ENCODE data around the gene FARP1. TPM values are rescaled to one million over a fixed set of nuclear protein-coding genes. Genes with fewer than 3 reads are reported as not detected.
A peak's percentile ranks its signal among the peaks of the same experiment; 100 is the strongest.

Gene FARP1
- total and polyA plus RNA-seq, 2 of the 13 experiments (the other 11 are each of a cell fraction or from before 2014, with no cell fraction given), result 70.6 to 126 TPM

- intact Hi-C loops (cut with micrococcal nuclease; ENCODE audit: unreplicated experiment) (no loop called here), in situ Hi-C loops (cut with HindIII; ENCODE audit: extremely low pct_ligation_motif_present, low pct_unique_long_range_greater_than_20kb) (no loop called here)
- TF ChIP-seq MTF1 (CRISPR knock-in tag; IDR thresholded peaks at IDR 0.05) (no peak), SALL2 (CRISPR knock-in tag; IDR thresholded peaks at IDR 0.05) (no peak)
- H3K4me2 ChIP-seq (ENCODE audit: low read depth, low read length), result no peak overlapping the region
- ATAC-seq, result no peak
- no TSS peak for BruUV-seq (replicated peaks)
- WGBS (ENCODE audit: low lambda C conversion rate), result 93% methylated on average over 4 of the region's 4 CpGs
- H3K9ac ChIP-seq (ENCODE audit: insufficient read depth, low read depth, low read length), result no peak overlapping the region
- H3K79me2 ChIP-seq (ENCODE audit: insufficient read depth, low read length), result peaks cover 91% of the 10 kb centered on the region
- ChIA-PET POLR2A (no interaction called here), CTCF (ENCODE audit: low intra/inter-chr PET ratio, low total read pairs) (no interaction called here)
- no peak overlapping the region for H3K4me3 ChIP-seq (replicated peaks in 1 of 3; ENCODE audit: insufficient read depth in 1 of 3, low read depth in 2 of 3, low read length in 3 of 3)
- no peaks in the 10 kb centered on the region for H3K27me3 ChIP-seq (ENCODE audit: control insufficient read depth in 1 of 2, insufficient read depth in 2 of 2, low read length in 2 of 2)
- peaks cover 43% of the 10 kb centered on the region for H4K20me1 ChIP-seq (ENCODE audit: insufficient read depth, low read length)
- H3K36me3 ChIP-seq (replicated peaks in 1 of 2; ENCODE audit: control insufficient read depth in 1 of 2, insufficient read depth in 2 of 2, low read length in 2 of 2), result peaks cover 0 to 3% of the 10 kb centered on the region in 2 experiments; a peak in 2 of 5 replicates
- DNase-seq (ENCODE audit: low spot score), result no peak
- H3K9me3 ChIP-seq (ENCODE audit: low read length), result no peaks in the 10 kb centered on the region
- FAIRE-seq, result no peak
- no peak overlapping the region for H3K27ac ChIP-seq (ENCODE audit: extremely low read length, insufficient read depth, low read length)
- H2AFZ ChIP-seq (ENCODE audit: low read length), result no peak overlapping the region
- peaks cover 93% of the 10 kb centered on the region for H3K4me1 ChIP-seq (ENCODE audit: insufficient read depth, low read length)
Measured at GRCh38 chr13:98258226-98258625, 115.3 kb downstream of the FARP1 start.

DNA sequence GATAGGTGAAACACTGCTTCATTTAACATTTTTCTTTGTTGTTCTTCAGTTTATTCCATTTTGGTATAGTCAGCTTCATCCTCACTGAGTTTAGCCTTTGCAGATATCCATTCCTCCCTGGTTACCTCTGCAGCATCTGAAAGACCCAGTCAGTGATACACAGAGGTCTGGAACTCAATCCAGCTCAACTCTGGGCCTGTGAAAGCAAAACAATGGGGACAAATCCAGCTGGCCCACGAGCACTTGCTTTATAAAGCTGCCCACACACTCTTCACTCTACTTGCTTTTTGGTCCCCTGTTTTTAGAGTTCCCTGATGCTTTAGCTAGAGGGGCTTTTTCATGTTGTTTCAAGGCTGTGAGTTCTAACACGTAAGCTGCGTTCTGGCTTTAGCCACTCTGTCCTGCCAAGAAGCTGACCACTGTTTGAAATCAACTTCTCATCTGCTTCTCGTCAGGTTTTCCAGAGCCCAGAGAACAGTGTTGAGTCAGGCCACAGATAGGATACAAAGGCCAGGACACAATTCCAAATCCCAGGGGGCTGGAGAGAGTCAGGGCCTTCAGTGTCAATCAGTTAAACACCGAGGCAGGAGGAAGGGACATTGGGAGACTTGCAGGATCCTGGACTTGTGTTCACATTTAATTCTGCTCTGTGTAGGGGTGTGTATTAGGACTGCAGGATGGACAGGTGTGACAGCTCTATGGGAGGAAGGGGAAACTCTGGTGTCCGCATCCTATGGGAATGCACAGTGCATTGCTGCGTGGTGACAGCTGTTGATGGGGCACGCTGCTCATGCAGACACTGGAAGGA is 117.7 kb downstream of the FARP1 start:
- Histone ChIP-seq H3K9ac (ENCODE audit: insufficient read depth, low read depth, low read length) (no peak overlapping the region), H3K27ac (ENCODE audit: extremely low read length, insufficient read depth, low read length) (peak overlapping the region; percentile 4), H3K4me3 (replicated peaks in 1 of 3; ENCODE audit: insufficient read depth in 1 of 3, low read depth in 2 of 3, low read length in 3 of 3) (no peak overlapping the region), H3K36me3 (replicated peaks in 1 of 2; ENCODE audit: control insufficient read depth in 1 of 2, insufficient read depth in 2 of 2, low read length in 2 of 2) (peaks cover 2 to 10% of the 10 kb centered on the region in 2 experiments; a peak in 3 of 5 replicates), H3K79me2 (ENCODE audit: insufficient read depth, low read length) (peaks cover 88% of the 10 kb centered on the region), H3K4me2 (ENCODE audit: low read depth, low read length) (no peak overlapping the region), H3K27me3 (ENCODE audit: control insufficient read depth in 1 of 2, insufficient read depth in 2 of 2, low read length in 2 of 2) (no peaks in the 10 kb centered on the region), H3K4me1 (ENCODE audit: insufficient read depth, low read length) (peaks cover 93% of the 10 kb centered on the region), H4K20me1 (ENCODE audit: insufficient read depth, low read length) (peaks cover 27% of the 10 kb centered on the region), H2AFZ (ENCODE audit: low read length) (no peak overlapping the region), H3K9me3 (ENCODE audit: low read length) (no peaks in the 10 kb centered on the region)
- no TSS peak for BruUV-seq (replicated peaks)
- FAIRE-seq (no peak), ATAC-seq (peak; percentile 39), DNase-seq (ENCODE audit: low spot score) (no peak)
- CTCF ChIA-PET (ENCODE audit: low intra/inter-chr PET ratio, low total read pairs), result no interaction called here
- intact Hi-C loops (cut with micrococcal nuclease; ENCODE audit: unreplicated experiment), result loop anchor here (10.0 kb wide), 1 partner anchor 236 kb away; no protein-coding TSS in a partner anchor
- POLR2A ChIA-PET, result interaction anchor here (0.7 to 2.3 kb wide), 2 partner anchors 14 to 321 kb away, joined by 3 to 10 read pairs; no protein-coding TSS in a partner anchor
- in situ Hi-C loops (cut with HindIII; ENCODE audit: extremely low pct_ligation_motif_present, low pct_unique_long_range_greater_than_20kb), result no loop called here
- WGBS (ENCODE audit: low lambda C conversion rate), result 94% methylated on average over 8 of the region's 8 CpGs
- TF ChIP-seq ZNF550 (CRISPR knock-in tag; IDR thresholded peaks at IDR 0.05; ENCODE audit: borderline replicate concordance) (no peak), ZBTB8A (CRISPR knock-in tag; IDR thresholded peaks at IDR 0.05; ENCODE audit: borderline replicate concordance, low read depth) (no peak), ATM (IDR thresholded peaks at IDR 0.05; ENCODE audit: borderline replicate concordance) (no peak), ZSCAN12 (CRISPR knock-in tag; IDR thresholded peaks at IDR 0.05) (no peak), MTF2 (CRISPR knock-in tag; IDR thresholded peaks at IDR 0.05; ENCODE audit: borderline replicate concordance) (no peak), CBFB (CRISPR knock-in tag; IDR thresholded peaks at IDR 0.05) (no peak), NFIC (IDR thresholded peaks at IDR 0.05; ENCODE audit: low read length) (no peak)
- TF ChIP-seq, protein P1, sequence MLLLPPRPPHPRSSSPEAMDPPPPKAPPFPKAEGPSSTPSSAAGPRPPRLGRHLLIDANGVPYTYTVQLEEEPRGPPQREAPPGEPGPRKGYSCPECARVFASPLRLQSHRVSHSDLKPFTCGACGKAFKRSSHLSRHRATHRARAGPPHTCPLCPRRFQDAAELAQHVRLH (CRISPR knock-in tag; IDR thresholded peaks at IDR 0.05; ENCODE audit: borderline replicate concordance, low read depth), result no peak
- TF ChIP-seq, protein P2, sequence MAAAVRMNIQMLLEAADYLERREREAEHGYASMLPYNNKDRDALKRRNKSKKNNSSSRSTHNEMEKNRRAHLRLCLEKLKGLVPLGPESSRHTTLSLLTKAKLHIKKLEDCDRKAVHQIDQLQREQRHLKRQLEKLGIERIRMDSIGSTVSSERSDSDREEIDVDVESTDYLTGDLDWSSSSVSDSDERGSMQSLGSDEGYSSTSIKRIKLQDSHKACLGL (CRISPR knock-in tag; IDR thresholded peaks at IDR 0.05), result no peak
- TF ChIP-seq, protein P3, sequence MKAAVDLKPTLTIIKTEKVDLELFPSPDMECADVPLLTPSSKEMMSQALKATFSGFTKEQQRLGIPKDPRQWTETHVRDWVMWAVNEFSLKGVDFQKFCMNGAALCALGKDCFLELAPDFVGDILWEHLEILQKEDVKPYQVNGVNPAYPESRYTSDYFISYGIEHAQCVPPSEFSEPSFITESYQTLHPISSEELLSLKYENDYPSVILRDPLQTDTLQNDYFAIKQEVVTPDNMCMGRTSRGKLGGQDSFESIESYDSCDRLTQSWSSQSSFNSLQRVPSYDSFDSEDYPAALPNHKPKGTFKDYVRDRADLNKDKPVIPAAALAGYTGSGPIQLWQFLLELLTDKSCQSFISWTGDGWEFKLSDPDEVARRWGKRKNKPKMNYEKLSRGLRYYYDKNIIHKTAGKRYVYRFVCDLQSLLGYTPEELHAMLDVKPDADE (CRISPR knock-in tag; IDR thresholded peaks at IDR 0.05), result no peak
- TF ChIP-seq, protein P4, sequence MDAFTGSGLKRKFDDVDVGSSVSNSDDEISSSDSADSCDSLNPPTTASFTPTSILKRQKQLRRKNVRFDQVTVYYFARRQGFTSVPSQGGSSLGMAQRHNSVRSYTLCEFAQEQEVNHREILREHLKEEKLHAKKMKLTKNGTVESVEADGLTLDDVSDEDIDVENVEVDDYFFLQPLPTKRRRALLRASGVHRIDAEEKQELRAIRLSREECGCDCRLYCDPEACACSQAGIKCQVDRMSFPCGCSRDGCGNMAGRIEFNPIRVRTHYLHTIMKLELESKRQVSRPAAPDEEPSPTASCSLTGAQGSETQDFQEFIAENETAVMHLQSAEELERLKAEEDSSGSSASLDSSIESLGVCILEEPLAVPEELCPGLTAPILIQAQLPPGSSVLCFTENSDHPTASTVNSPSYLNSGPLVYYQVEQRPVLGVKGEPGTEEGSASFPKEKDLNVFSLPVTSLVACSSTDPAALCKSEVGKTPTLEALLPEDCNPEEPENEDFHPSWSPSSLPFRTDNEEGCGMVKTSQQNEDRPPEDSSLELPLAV (CRISPR knock-in tag; conservative IDR thresholded peaks at IDR 0.05; ENCODE audit: low read depth), result no peak

Measured in HepG2 (cell line).